B cell (primary cell): ENCODE measurements around the gene BBOX1. TPM values are rescaled to one million over a fixed set of nuclear protein-coding genes. Genes with fewer than 3 reads are reported as not detected.

Experiments used
- ATAC-seq: fragments of 200-7000 bp; cut with Tn5 transposase; one replicate; pipeline ENCODE4 v1.10.0; 2021; ENCODE audit warnings: low read depth, mild to moderate bottlenecking, moderate number of reproducible peaks, moderate library complexity
- CTCF ChIA-PET: fragments of 350-600 bp; sonication (Branson Sonifier 250); formaldehyde crosslinking; loops from one replicate; lab custom pipeline; 2021; ENCODE audit warnings: antibody characterized with exemption, inconsistent platforms; lab: Charles Lee
- POLR2A ChIA-PET: fragments of 350-600 bp; sonication (Branson Sonifier 250); formaldehyde crosslinking; loops from one replicate; lab custom pipeline; 2021; ENCODE audit warnings: antibody characterized with exemption; lab: Charles Lee
- DNase-seq: peaks from one replicate; pipeline ENCODE4 v3.0.0; 2013
- H2AFZ ChIP-seq: 2 replicates; pipeline ENCODE4 v1.6.1; 2012; ENCODE audit warnings: mild to moderate bottlenecking, low read depth, low read length; ENCODE audit not compliant: insufficient read depth, poor library complexity, severe bottlenecking
- H3K27ac ChIP-seq, 2 donors: 1 replicate in 1 of 2; 2 replicates in 1 of 2; pipeline ENCODE4 v1.5.1; 2012 to 2013; ENCODE audit warnings: low read length in 2 of 2, mild to moderate bottlenecking in 2 of 2, moderate library complexity in 1 of 2
- H3K27me3 ChIP-seq, 4 experiments: fragments of 200-600 bp in 1 of 4; sonication (generic) in 1 of 4; replicated peaks in 1 of 4; 1 replicate in 2 of 4; 2 replicates in 2 of 4; pipeline versions ENCODE4 v1.6.1 to v1.7.0; 2013 to 2016; ENCODE audit warnings: low read length in 3 of 4, mild to moderate bottlenecking in 2 of 4, mixed read lengths in 1 of 4, moderate library complexity in 1 of 4; ENCODE audit not compliant: insufficient read depth in 4 of 4, control insufficient read depth in 3 of 4; ENCODE audit errors: control extremely low read depth in 1 of 4
- H3K36me3 ChIP-seq, 2 experiments: replicated peaks in 1 of 2; 1 replicate in 1 of 2; 2 replicates in 1 of 2; pipeline versions ENCODE4 v1.6.1 to v1.7.1; 2013; ENCODE audit warnings: low read length in 1 of 2; ENCODE audit not compliant: insufficient read depth in 2 of 2, control insufficient read depth in 1 of 2; ENCODE audit errors: control extremely low read depth in 1 of 2, extremely low read depth in 1 of 2
- H3K4me1 ChIP-seq, 2 donors: fragments of 200-600 bp in 1 of 2; sonication (generic) in 1 of 2; 1 replicate in 1 of 2; 2 replicates in 1 of 2; pipeline versions ENCODE4 v1.5.1 to v1.6.1; 2013 to 2017; ENCODE audit warnings: low read length in 2 of 2; ENCODE audit not compliant: control insufficient read depth in 2 of 2, insufficient read depth in 2 of 2
- H3K4me2 ChIP-seq: replicated peaks from 2 replicates; pipeline ENCODE3; 2012; ENCODE audit warnings: mild to moderate bottlenecking, low read depth, low read length; ENCODE audit not compliant: poor library complexity, severe bottlenecking
- H3K4me3 ChIP-seq, 5 experiments: fragments of 200-600 bp in 1 of 5; sonication (generic) in 1 of 5; 1 replicate in 3 of 5; 2 replicates in 2 of 5; pipeline versions ENCODE4 v1.5.1 to v1.7.0; 2011 to 2016; ENCODE audit warnings: low read length in 4 of 5, mild to moderate bottlenecking in 4 of 5, low read depth in 2 of 5, control low read depth in 1 of 5, moderate library complexity in 1 of 5; ENCODE audit not compliant: insufficient read depth in 1 of 5; ENCODE audit errors: control extremely low read depth in 1 of 5, extremely low read depth in 1 of 5
- H3K79me2 ChIP-seq: fragments of 200-600 bp; sonication (generic); one replicate; pipeline ENCODE4 v1.6.0; 2016; ENCODE audit warnings: low read length; ENCODE audit not compliant: control insufficient read depth, insufficient read depth
- H3K9ac ChIP-seq: fragments of 200-600 bp; sonication (generic); 2 replicates; pipeline ENCODE4 v1.6.1; 2017; ENCODE audit warnings: mild to moderate bottlenecking, low read length, moderate library complexity
- H3K9me3 ChIP-seq, 3 donors: one replicate each; pipeline versions ENCODE4 v1.6.1 to v1.7.1; 2013; ENCODE audit warnings: low read length in 2 of 3; ENCODE audit not compliant: control insufficient read depth in 2 of 3, insufficient read depth in 1 of 3; ENCODE audit errors: control extremely low read depth in 1 of 3
- H4K20me1 ChIP-seq: 2 replicates; pipeline ENCODE4 v1.6.0; 2012; ENCODE audit warnings: mild to moderate bottlenecking, low read length; ENCODE audit not compliant: insufficient read depth, control insufficient read depth, poor library complexity, severe bottlenecking
- H3K27ac Mint-ChIP-seq: one replicate; pipeline ENCODE4 v1.8.0; 2021; ENCODE audit warnings: mixed read lengths
- H3K27me3 Mint-ChIP-seq: one replicate; pipeline ENCODE4 v1.8.0; 2021; ENCODE audit warnings: mixed read lengths
- H3K4me1 Mint-ChIP-seq: one replicate; pipeline ENCODE4 v1.8.0; 2021; ENCODE audit warnings: mixed read lengths
- H3K4me3 Mint-ChIP-seq: one replicate; pipeline ENCODE4 v1.8.0; 2021; ENCODE audit warnings: mixed read lengths
- H3K9me3 Mint-ChIP-seq: one replicate; pipeline ENCODE4 v1.8.0; 2022; ENCODE audit warnings: mixed read lengths; ENCODE audit not compliant: insufficient read depth
- EZH2 ChIP-seq: IDR thresholded peaks from 2 replicates; pipeline ENCODE4 v1.6.1; 2012; ENCODE audit warnings: borderline replicate concordance, low read depth, mild to moderate bottlenecking, moderate library complexity, low read length; ENCODE audit not compliant: insufficient read depth, poor library complexity, severe bottlenecking
- WGBS: methylation state at CpG from one replicate; pipeline ENCODE4 v1.1.5; 2013; ENCODE audit warnings: missing lambda C conversion rate; ENCODE audit not compliant: insufficient coverage; 5-methylcytosine and 5-hydroxymethylcytosine counted together
- intact Hi-C: fragments of 100-400 bp; cut with micrococcal nuclease; formaldehyde crosslinking; loops from one replicate; pipeline ENCODE4 v1.10.0; 2022
- polyA minus RNA-seq: library from RNA; depleted of rRNA, polyadenylated mRNA; stranded (reverse); fragments of >200 nt; gene quantifications from 2 replicates; pipeline ENCODE4 v1.2.3, GENCODE V29; 2012
- polyA plus RNA-seq: library from polyadenylated mRNA; depleted of rRNA; stranded (reverse); fragments of >200 nt; gene quantifications from 2 replicates; pipeline ENCODE4 v1.2.3, GENCODE V29; 2012
- total RNA-seq, 2 donors: library from RNA; stranded (reverse); fragments of 120-200 nt in 1 of 2; gene quantifications; 1 replicate in 1 of 2; 2 replicates in 1 of 2; pipeline versions ENCODE4 v1.2.3 to v1.2.4, GENCODE V29; 2013 to 2022
- TF ChIP-seq, protein P1 (sequence below): fragments of 200-600 bp; IDR thresholded peaks from one replicate; pipeline ENCODE4 v1.8.0; 2022; ENCODE audit warnings: antibody characterized with exemption, mild to moderate bottlenecking

Gene BBOX1, protein sequence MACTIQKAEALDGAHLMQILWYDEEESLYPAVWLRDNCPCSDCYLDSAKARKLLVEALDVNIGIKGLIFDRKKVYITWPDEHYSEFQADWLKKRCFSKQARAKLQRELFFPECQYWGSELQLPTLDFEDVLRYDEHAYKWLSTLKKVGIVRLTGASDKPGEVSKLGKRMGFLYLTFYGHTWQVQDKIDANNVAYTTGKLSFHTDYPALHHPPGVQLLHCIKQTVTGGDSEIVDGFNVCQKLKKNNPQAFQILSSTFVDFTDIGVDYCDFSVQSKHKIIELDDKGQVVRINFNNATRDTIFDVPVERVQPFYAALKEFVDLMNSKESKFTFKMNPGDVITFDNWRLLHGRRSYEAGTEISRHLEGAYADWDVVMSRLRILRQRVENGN
- total RNA-seq: not detected in 2 replicates
- total RNA-seq (2013): not detected
- not detected in 2 replicates for polyA plus RNA-seq
- polyA minus RNA-seq: not detected in 2 replicates

DNA sequence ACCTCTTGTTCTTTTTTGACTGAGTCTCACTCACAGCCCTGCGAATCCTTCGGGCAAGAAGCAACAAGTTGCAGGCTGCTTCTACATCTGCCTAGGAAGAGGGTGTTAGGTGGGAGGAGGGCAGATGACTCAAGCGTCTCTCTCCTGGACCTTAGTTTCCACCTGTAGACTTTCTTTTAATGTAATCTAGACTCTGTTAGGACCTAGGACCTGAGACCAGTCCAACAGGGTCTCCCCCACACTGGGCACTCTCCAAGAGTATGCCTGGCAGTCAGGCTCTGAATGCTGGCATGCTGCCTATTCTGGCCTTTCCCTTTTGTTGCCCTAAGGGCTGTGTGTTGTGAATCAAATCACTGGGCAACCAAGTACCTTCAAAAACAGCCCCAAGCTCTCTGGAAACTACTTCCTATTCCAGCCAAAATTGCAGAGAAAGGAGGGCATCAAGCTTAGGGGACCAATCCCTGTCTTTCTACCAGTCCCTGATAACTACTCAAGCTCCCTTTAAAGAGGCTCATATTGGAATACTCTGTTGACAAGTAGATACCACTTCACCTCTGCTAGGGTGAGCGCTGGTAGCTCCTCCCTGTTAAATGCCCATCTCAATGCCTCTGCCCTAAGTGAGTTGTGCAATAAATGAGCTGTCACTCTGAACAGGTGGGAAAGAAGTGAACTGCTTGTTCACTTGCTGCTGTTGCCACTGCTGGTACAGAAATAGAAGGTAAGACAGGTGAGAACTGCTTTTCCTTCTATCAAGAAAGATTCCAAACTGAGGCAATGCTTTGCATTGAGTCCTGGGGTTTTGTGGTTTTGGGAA lies at the start of gene BBOX1:
Gene BBOX1, plus strand, starts transcription at position 514 of the 814 bp plus-strand sequence. CDS start 14,616 bp downstream, outside the sequence.
- Mint-ChIP-seq H3K4me3 (no peak within 1 kb of the TSS), H3K27ac (no peak within 1 kb of the TSS)

More for the DNA sequence above, at the start of gene BBOX1:
- Histone ChIP-seq H3K9ac (no peak within 1 kb of the TSS), H3K9me3 (peaks cover 0 to 3% (median 0%) of the 10 kb centered on the region in 3 donors), H3K4me3 (no peak within 1 kb of the TSS), H4K20me1 (no peaks in the 10 kb centered on the region), H3K27ac (no peak within 1 kb of the TSS), H3K4me2 (no peak within 1 kb of the TSS), H3K79me2 (no peaks in the 10 kb centered on the region), H2AFZ (no peak within 1 kb of the TSS), H3K36me3 (no peaks in the 10 kb centered on the region), H3K4me1 (no peaks in the 10 kb centered on the region), H3K27me3 (no peaks in the 10 kb centered on the region)
- DNase-seq (no peak), ATAC-seq (no peak)
- CTCF ChIA-PET: interaction anchor here (0.7 kb wide), 1 partner anchor 42 kb away, joined by 3 read pairs; no protein-coding TSS in a partner anchor
- intact Hi-C loops: no loop called here
- WGBS: 55% methylated on average over 3 of the region's 4 CpGs
- H3K4me1 Mint-ChIP-seq: no peaks in the 10 kb centered on the region
- TF ChIP-seq, protein P1, sequence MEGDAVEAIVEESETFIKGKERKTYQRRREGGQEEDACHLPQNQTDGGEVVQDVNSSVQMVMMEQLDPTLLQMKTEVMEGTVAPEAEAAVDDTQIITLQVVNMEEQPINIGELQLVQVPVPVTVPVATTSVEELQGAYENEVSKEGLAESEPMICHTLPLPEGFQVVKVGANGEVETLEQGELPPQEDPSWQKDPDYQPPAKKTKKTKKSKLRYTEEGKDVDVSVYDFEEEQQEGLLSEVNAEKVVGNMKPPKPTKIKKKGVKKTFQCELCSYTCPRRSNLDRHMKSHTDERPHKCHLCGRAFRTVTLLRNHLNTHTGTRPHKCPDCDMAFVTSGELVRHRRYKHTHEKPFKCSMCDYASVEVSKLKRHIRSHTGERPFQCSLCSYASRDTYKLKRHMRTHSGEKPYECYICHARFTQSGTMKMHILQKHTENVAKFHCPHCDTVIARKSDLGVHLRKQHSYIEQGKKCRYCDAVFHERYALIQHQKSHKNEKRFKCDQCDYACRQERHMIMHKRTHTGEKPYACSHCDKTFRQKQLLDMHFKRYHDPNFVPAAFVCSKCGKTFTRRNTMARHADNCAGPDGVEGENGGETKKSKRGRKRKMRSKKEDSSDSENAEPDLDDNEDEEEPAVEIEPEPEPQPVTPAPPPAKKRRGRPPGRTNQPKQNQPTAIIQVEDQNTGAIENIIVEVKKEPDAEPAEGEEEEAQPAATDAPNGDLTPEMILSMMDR: no peak
- TF ChIP-seq EZH2: no peak
- no peaks in the 10 kb centered on the region for H3K27me3 Mint-ChIP-seq
- peaks cover 8% of the 10 kb centered on the region for H3K9me3 Mint-ChIP-seq
- POLR2A ChIA-PET: no interaction called here
